SK-N-SH (cell line): Measurements from ENCODE around the gene MACROD2. TPM values are rescaled to one million over a fixed set of nuclear protein-coding genes. Genes with fewer than 3 reads are reported as not detected.
A peak's percentile ranks its signal among the peaks of the same experiment; 100 is the strongest.

Experiments used
- CTCF ChIA-PET: fragments of 300-600, 350-600 bp; formaldehyde crosslinking; extraction: SDS; loops from one replicate; lab custom pipeline; 2021; lab: Yijun Ruan, JAX
- POLR2A ChIA-PET: fragments of 350-600 bp; sonication (Branson Sonifier 250); formaldehyde crosslinking; extraction: SDS; loops from one replicate; lab custom pipeline; 2020; ENCODE audit warnings: antibody characterized with exemption, inconsistent platforms; lab: Yijun Ruan, JAX
- DNase-seq: peaks from one replicate; pipeline ENCODE4 v3.0.0; 2012
- H2AFZ ChIP-seq: fragments of 200-600 bp; sonication (generic); 2 replicates; pipeline ENCODE4 v1.8.1; 2016; ENCODE audit warnings: antibody characterized with exemption, mild to moderate bottlenecking, low read depth
- H3F3A ChIP-seq: fragments of 200-600 bp; sonication (generic); replicated peaks from 2 replicates; pipeline ENCODE3; 2016; ENCODE audit warnings: antibody characterized with exemption, mild to moderate bottlenecking; ENCODE audit not compliant: insufficient read depth
- H3K27ac ChIP-seq, 2 experiments: fragments of 200-500 bp in 1 of 2; fragments of 200-600 bp in 1 of 2; sonication (Bioruptor generic) in 1 of 2; sonication (generic), shearing (Covaris generic) in 1 of 2; 2 replicates each; pipeline versions ENCODE4 v1.5.1 to v1.6.1; 2014 to 2016; ENCODE audit warnings: low read depth in 2 of 2, inconsistent platforms in 1 of 2, low read length in 1 of 2, mild to moderate bottlenecking in 1 of 2, mixed read lengths in 1 of 2
- H3K27me3 ChIP-seq: fragments of 200-600 bp; sonication (generic), shearing (Covaris generic); 2 replicates; pipeline ENCODE4 v1.6.1; 2016; ENCODE audit warnings: mixed run types; ENCODE audit not compliant: insufficient read depth
- H3K36me3 ChIP-seq, 2 experiments: fragments of 200-500 bp in 1 of 2; fragments of 200-600 bp in 1 of 2; sonication (Bioruptor generic) in 1 of 2; sonication (generic) in 1 of 2; replicated peaks in 1 of 2; 2 replicates each; pipeline versions ENCODE3 to v1.5.1; 2014 to 2016; ENCODE audit warnings: low read length in 1 of 2, mild to moderate bottlenecking in 1 of 2; ENCODE audit not compliant: insufficient read depth in 2 of 2, control insufficient read depth in 1 of 2
- H3K4me1 ChIP-seq, 2 experiments: fragments of 200-500 bp in 1 of 2; fragments of 200-600 bp in 1 of 2; sonication (Bioruptor generic) in 1 of 2; sonication (generic), shearing (Covaris generic) in 1 of 2; 2 replicates each; pipeline versions ENCODE4 v1.5.1 to v1.6.1; 2014 to 2016; ENCODE audit warnings: low read depth in 1 of 2, low read length in 1 of 2, mixed run types in 1 of 2; ENCODE audit not compliant: insufficient read depth in 2 of 2, control insufficient read depth in 1 of 2
- H3K4me2 ChIP-seq: fragments of 200-600 bp; sonication (generic), shearing (Covaris generic); 2 replicates; pipeline ENCODE4 v1.6.1; 2017; ENCODE audit warnings: mixed run types
- H3K4me3 ChIP-seq, 2 experiments: fragments of 200-500 bp in 1 of 2; fragments of 200-600 bp in 1 of 2; sonication (Bioruptor generic) in 1 of 2; sonication (generic), shearing (Covaris generic) in 1 of 2; 2 replicates each; pipeline versions ENCODE4 v1.5.1 to v1.8.1; 2014 to 2016; ENCODE audit warnings: low read depth in 2 of 2, inconsistent platforms in 1 of 2, low read length in 1 of 2, mild to moderate bottlenecking in 1 of 2, mixed read lengths in 1 of 2, moderate library complexity in 1 of 2
- H3K79me2 ChIP-seq: fragments of 200-600 bp; sonication (generic); 2 replicates; pipeline ENCODE4 v1.8.1; 2017; ENCODE audit warnings: mild to moderate bottlenecking; ENCODE audit not compliant: insufficient read depth
- H3K9ac ChIP-seq: fragments of 200-600 bp; sonication (generic); 2 replicates; pipeline ENCODE4 v1.6.1; 2017; ENCODE audit warnings: mixed run types
- H3K9me2 ChIP-seq: fragments of 200-600 bp; sonication (generic); 2 replicates; pipeline ENCODE4 v1.6.1; 2017; ENCODE audit warnings: mixed run types
- H3K9me3 ChIP-seq: fragments of 200-600 bp; sonication (generic); 2 replicates; pipeline ENCODE4 v1.6.1; 2017; ENCODE audit warnings: mixed run types, mild to moderate bottlenecking, moderate library complexity
- H4K20me1 ChIP-seq: fragments of 200-600 bp; sonication (generic); 2 replicates; pipeline ENCODE4 v1.6.1; 2017; ENCODE audit warnings: mild to moderate bottlenecking, mixed run types; ENCODE audit not compliant: insufficient read depth
- ELF1 ChIP-seq: IDR thresholded peaks from 2 replicates; pipeline ENCODE4 v1.4.0; 2012
- EP300 ChIP-seq, 2 experiments: IDR thresholded peaks; 2 replicates each; pipeline versions ENCODE4 v1.4.0 to v1.6.1; 2012; ENCODE audit warnings: borderline replicate concordance in 1 of 2, low read depth in 1 of 2, low read length in 1 of 2
- JUND ChIP-seq: IDR thresholded peaks from 2 replicates; pipeline ENCODE4 v1.4.0; 2012
- MEF2A ChIP-seq: IDR thresholded peaks from 2 replicates; pipeline ENCODE4 v1.4.0; 2012; ENCODE audit warnings: low read depth, borderline replicate concordance
- NFIC ChIP-seq: IDR thresholded peaks from 2 replicates; pipeline ENCODE4 v1.4.0; 2012; ENCODE audit warnings: borderline replicate concordance
- NRF1 ChIP-seq: IDR thresholded peaks from 2 replicates; pipeline ENCODE4 v1.6.1; 2012; ENCODE audit warnings: low read depth, mild to moderate bottlenecking, low read length
- POLR2AphosphoS5 ChIP-seq: IDR thresholded peaks from 2 replicates; pipeline ENCODE4 v1.6.1; 2012; ENCODE audit warnings: low read depth, low read length
- RAD21 ChIP-seq: IDR thresholded peaks from 2 replicates; pipeline ENCODE4 v1.6.1; 2012; ENCODE audit warnings: mild to moderate bottlenecking, low read length
- RFX5 ChIP-seq: IDR thresholded peaks from 2 replicates; pipeline ENCODE4 v1.6.1; 2012; ENCODE audit warnings: mild to moderate bottlenecking, improper control_type of control experiment, low read length
- SMC3 ChIP-seq: IDR thresholded peaks from 2 replicates; pipeline ENCODE4 v1.6.1; 2012; ENCODE audit warnings: low read depth, low read length, improper control_type of control experiment
- TAF1 ChIP-seq: IDR thresholded peaks from 2 replicates; pipeline ENCODE4 v1.6.1; 2012; ENCODE audit warnings: low read depth, mild to moderate bottlenecking, low read length, moderate library complexity, borderline replicate concordance
- TCF12 ChIP-seq: IDR thresholded peaks from 2 replicates; pipeline ENCODE4 v1.4.0; 2012
- USF1 ChIP-seq: IDR thresholded peaks from 2 replicates; pipeline ENCODE4 v1.4.0; 2012; ENCODE audit warnings: low read depth, borderline replicate concordance
- USF2 ChIP-seq: fragments of 150-350 bp; IDR thresholded peaks from 2 replicates; pipeline ENCODE4 v1.6.1; 2017; ENCODE audit warnings: antibody characterized with exemption, low read length, low read depth, borderline replicate concordance
- YY1 ChIP-seq: IDR thresholded peaks from 2 replicates; pipeline ENCODE4 v1.4.0; 2012; ENCODE audit warnings: low read depth, mild to moderate bottlenecking
- WGBS: methylation state at CpG from one replicate; pipeline ENCODE4 v1.1.6; 2017; ENCODE audit warnings: low lambda C conversion rate; 5-methylcytosine and 5-hydroxymethylcytosine counted together
- polyA plus RNA-seq, 3 experiments: library from polyadenylated mRNA; depleted of rRNA; stranded (reverse); fragments of >200 nt; gene quantifications; 2 replicates each; pipeline ENCODE4 v1.2.3, GENCODE V29; 2012

The MACROD2 gene
- polyA plus RNA-seq, 1 of the 3 experiments (the other 2 are of a cell fraction), result 0.33 TPM

- CTCF ChIA-PET, result interaction anchor here (0.9 kb wide), 1 partner anchor 12 kb away, joined by 3 read pairs; no protein-coding TSS in a partner anchor
- Histone ChIP-seq H3K27ac (no peak overlapping the region), H3K4me1 (peaks cover 9 to 11% of the 10 kb centered on the region in 2 experiments; a peak in 3 of 4 replicates), H3K9ac (no peak overlapping the region), H3K4me2 (no peak overlapping the region), H3K9me2 (no peaks in the 10 kb centered on the region), H3K9me3 (no peaks in the 10 kb centered on the region), H3K4me3 (no peak overlapping the region), H3K27me3 (no peaks in the 10 kb centered on the region), H4K20me1 (no peaks in the 10 kb centered on the region), H3F3A (peaks cover 10% of the 10 kb centered on the region), H2AFZ (no peak overlapping the region), H3K79me2 (no peaks in the 10 kb centered on the region), H3K36me3 (no peaks in the 10 kb centered on the region)
- no peak for DNase-seq
- WGBS, result 78% methylated on average over 3 of the region's 3 CpGs
- POLR2A ChIA-PET, result no interaction called here
- peak; percentile 17; the same call in 1 of the 2 replicates for TF ChIP-seq RAD21
- TF ChIP-seq MEF2A, result no peak
- TF ChIP-seq POLR2AphosphoS5, result no peak
These were observed 953.1 kb downstream of the MACROD2 start for GRCh38 chr20:14948416-14948815.

- Histone ChIP-seq H3F3A (peaks cover 10% of the 10 kb centered on the region), H3K4me1 (peaks cover 9 to 14% of the 10 kb centered on the region in 2 experiments; a peak in 3 of 4 replicates), H3K27ac (peak overlapping the region in 1 of 2 experiments; percentile 95; a peak in 1 of 4 replicates), H3K9me3 (no peaks in the 10 kb centered on the region), H3K4me2 (no peak overlapping the region), H3K9ac (no peak overlapping the region), H4K20me1 (no peaks in the 10 kb centered on the region), H3K27me3 (no peaks in the 10 kb centered on the region), H3K36me3 (no peaks in the 10 kb centered on the region), H3K4me3 (no peak overlapping the region), H2AFZ (no peak overlapping the region; the same call in 1 of the 2 replicates), H3K9me2 (no peaks in the 10 kb centered on the region), H3K79me2 (no peaks in the 10 kb centered on the region)
- ChIA-PET POLR2A (no interaction called here), CTCF (interaction anchor here (0.6 kb wide), 1 partner anchor 529 kb away, joined by 3 read pairs; no protein-coding TSS in a partner anchor)
- TF ChIP-seq ELF1, result no peak
- TF ChIP-seq NFIC, result no peak
- TF ChIP-seq EP300 (IDR thresholded peaks at IDR 0.05; ENCODE audit: borderline replicate concordance in 1 of 2, low read depth in 1 of 2, low read length in 1 of 2), result no peak
- TF ChIP-seq YY1, result no peak
- TF ChIP-seq NRF1, result no peak
- no peak for TF ChIP-seq MEF2A
- no peak for TF ChIP-seq SMC3
- no peak for TF ChIP-seq JUND
- TF ChIP-seq TCF12, result no peak
- no peak for DNase-seq
- WGBS, result 92% methylated on average over 1 of the region's 1 CpG
These were observed 955.3 kb downstream of the MACROD2 start for GRCh38 chr20:14950633-14951032.

- no peaks in the 10 kb centered on the region for H3K9me2 ChIP-seq
- POLR2A ChIA-PET, result no interaction called here
- peaks cover 9 to 14% of the 10 kb centered on the region in 2 experiments; a peak in 3 of 4 replicates for H3K4me1 ChIP-seq
- peak overlapping the region; percentile 69 for H2AFZ ChIP-seq
- no peaks in the 10 kb centered on the region for H3K27me3 ChIP-seq
- H3K36me3 ChIP-seq, result no peaks in the 10 kb centered on the region
- no peaks in the 10 kb centered on the region for H3K9me3 ChIP-seq
- H3K79me2 ChIP-seq, result no peaks in the 10 kb centered on the region
- TF ChIP-seq USF1, result no peak
- no peak for TF ChIP-seq TAF1
- TF ChIP-seq USF2, result no peak
- TF ChIP-seq RFX5, result no peak
- TF ChIP-seq, all 33 proteins: peak for 0
- Histone ChIP-seq H3K27ac (peak overlapping the region in 1 of 2 experiments; percentile 95; a peak in 2 of 4 replicates), H3K4me3 (no peak overlapping the region), H4K20me1 (no peaks in the 10 kb centered on the region), H3F3A (peaks cover 10% of the 10 kb centered on the region), H3K9ac (no peak overlapping the region), H3K4me2 (0 out of 2 replicates have a peak overlapping the region, but pooled peaks have one; percentile 40)
- DNase-seq, result no peak
- WGBS, result 88% methylated on average over 1 of the region's 1 CpG
- CTCF ChIA-PET, result interaction anchor here (0.6 to 1.5 kb wide), 3 partner anchors 12 to 615 kb away, joined by 3 to 5 read pairs (median 3); no protein-coding TSS in a partner anchor
These were observed 955.8 kb downstream of the MACROD2 start for GRCh38 chr20:14951105-14951504.
